Ishikawa (cell line): ENCODE results near the gene GFY.

Experiments used
- CREB1 ChIP-seq: IDR thresholded peaks from 2 replicates; pipeline ENCODE4 v1.6.1; 2012; ENCODE audit warnings: low read depth
- EGR1 ChIP-seq: IDR thresholded peaks from 2 replicates; pipeline ENCODE4 v1.6.1; 2012
- EP300 ChIP-seq: IDR thresholded peaks from 2 replicates; pipeline ENCODE4 v1.6.1; 2012; ENCODE audit warnings: borderline replicate concordance
- FOXM1 ChIP-seq: IDR thresholded peaks from 2 replicates; pipeline ENCODE4 v1.6.1; 2012; ENCODE audit warnings: low read depth, borderline replicate concordance
- MAX ChIP-seq: IDR thresholded peaks from 2 replicates; pipeline ENCODE4 v1.6.1; 2012
- NFIC ChIP-seq: IDR thresholded peaks from 2 replicates; pipeline ENCODE4 v1.6.1; 2012
- RAD21 ChIP-seq: IDR thresholded peaks from 2 replicates; pipeline ENCODE4 v1.6.1; 2012; ENCODE audit warnings: low read depth
- REST ChIP-seq: IDR thresholded peaks from 2 replicates; pipeline ENCODE4 v1.6.1; 2012; ENCODE audit warnings: low read depth, mild to moderate bottlenecking
- TAF1 ChIP-seq: IDR thresholded peaks from 2 replicates; pipeline ENCODE4 v1.6.1; 2012; ENCODE audit warnings: low read depth, mild to moderate bottlenecking
- TCF12 ChIP-seq: IDR thresholded peaks from 2 replicates; pipeline ENCODE4 v1.6.1; 2012; ENCODE audit warnings: low read depth
- TEAD4 ChIP-seq: IDR thresholded peaks from 2 replicates; pipeline ENCODE4 v1.6.1; 2012
- YY1 ChIP-seq: IDR thresholded peaks from 2 replicates; pipeline ENCODE4 v1.6.1; 2012; ENCODE audit warnings: low read depth

GRCh38 chr19:49414256-49414655, 10.9 kb upstream of the GFY start:
- no peak for TF ChIP-seq YY1
- TF ChIP-seq REST: no peak
- TF ChIP-seq EP300: no peak
- no peak for TF ChIP-seq FOXM1
- no peak for TF ChIP-seq EGR1
- no peak for TF ChIP-seq TEAD4
- no peak for TF ChIP-seq TCF12
- no peak for TF ChIP-seq NFIC
- no peak for TF ChIP-seq MAX
- TF ChIP-seq RAD21: no peak
- TF ChIP-seq TAF1: no peak
- TF ChIP-seq CREB1: no peak
